HS-27A (cell line): ENCODE measurements around the gene CBLB.
"Not testable (repeated sequence)": the region's sequence is repeated elsewhere in the genome, so short reads cannot be mapped to it uniquely, and the experiment has no call there.

Experiments
- DNase-seq: peaks from one replicate; pipeline ENCODE4 v3.0.0-alpha.2; 2012; ENCODE audit warnings: low read depth, missing footprints

The CBLB gene

DNA sequence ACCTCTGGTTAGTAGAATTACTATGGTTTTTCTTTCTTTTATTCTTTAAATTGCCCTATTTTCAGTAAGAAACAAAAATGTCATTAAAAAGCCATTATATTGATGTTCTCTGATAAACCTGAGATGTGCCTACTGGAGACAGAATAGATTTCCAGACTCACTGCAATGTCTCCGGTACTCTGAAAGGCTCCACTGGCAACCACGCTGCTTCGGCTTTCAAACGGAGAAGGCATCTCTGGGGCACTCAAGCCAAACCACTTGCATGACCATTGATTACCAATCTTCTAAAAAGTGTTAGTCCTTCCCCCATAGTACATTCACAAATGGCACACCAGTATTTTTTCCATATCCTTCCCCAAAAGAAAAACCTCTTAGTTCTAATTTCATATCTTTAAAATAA lies 82.6 kb downstream of the CBLB start:
- no peak for DNase-seq

DNA sequence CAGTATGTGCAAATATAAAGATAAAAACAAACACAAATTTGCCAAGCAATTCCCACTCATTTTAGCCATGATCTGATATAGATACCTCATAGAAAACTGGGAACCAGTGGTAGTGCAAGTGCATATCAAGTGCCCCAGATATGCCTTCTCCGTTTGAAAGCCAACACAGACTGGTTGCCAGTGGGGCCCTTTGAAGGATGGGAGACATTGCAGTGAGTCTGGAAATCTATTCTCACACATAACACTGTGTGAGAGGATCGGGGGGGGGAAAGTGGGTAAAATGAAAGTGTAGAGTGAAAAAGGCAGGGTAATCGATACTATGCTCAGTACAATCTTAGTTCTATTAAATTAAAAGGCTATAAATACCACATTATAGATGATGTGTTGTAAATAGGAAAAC lies 83.0 kb downstream of the CBLB start:
- DNase-seq: no peak

- no peak for DNase-seq
Observed at GRCh38 chr3:105783631-105784030, 85.2 kb downstream of the CBLB start.

- DNase-seq: no peak
Observed at GRCh38 chr3:105781871-105782270, 86.9 kb downstream of the CBLB start.

- DNase-seq: no peak
Observed at GRCh38 chr3:105780107-105780506, 88.7 kb downstream of the CBLB start.

DNA sequence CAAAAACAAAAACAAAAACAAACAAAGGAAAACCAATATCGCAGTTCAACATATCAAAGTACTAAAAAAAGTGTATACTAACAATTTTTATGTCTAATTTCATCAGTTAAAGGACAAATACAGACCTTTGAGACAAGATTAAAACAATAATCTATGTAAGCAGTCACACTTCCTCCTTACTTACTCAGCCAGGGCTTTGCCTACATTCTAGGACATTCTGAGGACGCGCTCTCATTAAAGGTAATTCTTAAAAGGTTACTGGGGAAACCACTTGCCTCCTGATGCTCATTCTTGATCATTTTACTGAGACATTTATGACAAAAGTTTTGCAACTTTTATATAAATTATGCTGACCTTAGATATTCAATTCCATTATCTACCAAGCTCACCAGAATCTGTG lies 93.4 kb downstream of the CBLB start:
- no peak for DNase-seq

DNA sequence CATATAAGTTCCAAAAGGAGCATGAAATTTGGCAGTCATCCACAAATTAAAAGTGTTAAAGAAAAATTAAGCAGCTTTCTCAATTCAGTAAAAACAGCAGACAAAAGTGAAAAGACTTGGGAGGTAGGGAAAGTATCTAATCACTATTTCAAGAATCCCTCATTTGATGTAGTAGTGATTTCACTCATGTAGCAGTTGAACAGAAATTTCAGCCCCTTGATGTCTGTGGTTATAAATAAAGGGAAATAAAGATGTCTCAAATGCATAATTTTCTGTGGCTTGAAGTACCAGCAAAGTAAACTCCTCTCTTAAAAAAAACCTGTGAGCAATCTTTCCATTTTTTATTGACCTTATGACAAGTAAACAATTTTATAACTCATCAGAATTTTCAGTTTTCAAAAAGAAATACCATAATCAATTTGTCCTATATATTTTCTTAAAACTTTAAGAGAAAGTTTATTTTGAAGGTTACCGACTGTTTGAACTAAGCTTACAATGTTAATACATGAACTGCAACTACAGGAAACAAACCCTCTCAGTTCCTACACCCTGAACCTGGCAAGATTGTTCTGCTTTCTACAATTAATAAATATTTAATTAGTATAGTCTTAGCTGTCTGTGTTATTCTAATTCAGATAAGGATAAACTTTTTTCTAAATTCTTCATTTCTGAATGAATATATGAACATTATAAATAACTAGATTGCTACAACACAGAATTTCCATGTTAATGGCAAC lies 94.2 kb downstream of the CBLB start:
- DNase-seq: no peak

DNA sequence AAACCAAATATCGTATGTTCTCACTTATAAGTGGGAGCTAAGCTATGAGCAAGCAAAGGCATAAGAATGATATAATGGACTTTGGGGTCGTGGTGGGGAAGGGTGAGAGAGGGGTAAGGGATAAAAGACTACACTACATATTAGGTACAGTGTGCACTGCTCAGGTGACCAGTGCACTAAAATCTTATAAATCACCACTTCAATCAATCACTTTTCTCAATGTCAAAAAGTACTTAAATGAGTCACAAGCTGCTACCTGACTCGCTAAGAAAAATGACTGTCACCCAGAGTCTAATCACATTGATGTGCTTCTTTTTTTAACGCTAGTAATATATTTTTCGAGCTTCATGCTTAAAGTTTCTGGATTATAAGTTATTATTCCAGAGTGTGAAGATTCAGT lies 95.5 kb downstream of the CBLB start:
- no peak for DNase-seq

DNA sequence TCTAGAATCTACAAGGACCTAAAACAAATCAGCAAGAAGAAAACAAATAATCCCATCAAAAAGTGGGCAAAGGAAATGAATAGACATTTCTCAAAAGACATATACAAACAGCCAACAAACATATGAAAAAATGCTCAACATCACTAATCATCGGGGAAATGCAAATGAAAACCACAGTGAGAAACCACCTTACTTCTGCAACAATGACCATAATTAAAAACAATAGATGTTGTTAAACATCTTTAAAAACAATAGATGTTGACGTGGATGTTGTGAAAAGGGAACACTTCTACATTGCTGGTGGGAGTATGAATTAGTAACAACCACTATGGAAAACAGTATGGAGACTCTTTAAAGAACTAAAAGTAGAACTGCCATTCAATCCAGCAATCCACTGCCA lies 96.2 kb downstream of the CBLB start:
- no peak for DNase-seq

- no peak for DNase-seq
Observed at GRCh38 chr3:105771392-105771791, 97.4 kb downstream of the CBLB start.

GRCh38 chr3:105770410-105770809 lies 98.4 kb downstream of the CBLB start:
- no peak for DNase-seq

DNA sequence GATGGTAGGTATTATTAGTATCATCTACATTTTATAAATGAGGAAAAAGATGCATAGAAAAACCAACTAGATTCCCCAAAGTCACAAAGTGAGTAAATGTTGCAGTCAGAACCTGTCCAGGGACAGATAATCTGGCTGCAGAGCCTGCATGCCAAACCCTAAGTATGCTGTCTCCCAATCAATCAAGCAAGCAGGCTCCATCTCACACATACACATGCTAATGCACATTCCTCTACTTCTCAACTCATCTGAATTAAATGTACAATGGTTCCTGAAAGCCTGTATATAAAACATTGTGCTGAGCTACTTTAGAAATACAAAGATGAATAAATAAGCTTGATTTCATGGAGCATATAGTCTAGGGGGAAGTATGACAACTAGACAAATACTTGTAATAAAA lies 101.0 kb downstream of the CBLB start:
- no peak for DNase-seq

GRCh38 chr3:105767216-105767615 lies 101.6 kb downstream of the CBLB start:
- no peak for DNase-seq

DNA sequence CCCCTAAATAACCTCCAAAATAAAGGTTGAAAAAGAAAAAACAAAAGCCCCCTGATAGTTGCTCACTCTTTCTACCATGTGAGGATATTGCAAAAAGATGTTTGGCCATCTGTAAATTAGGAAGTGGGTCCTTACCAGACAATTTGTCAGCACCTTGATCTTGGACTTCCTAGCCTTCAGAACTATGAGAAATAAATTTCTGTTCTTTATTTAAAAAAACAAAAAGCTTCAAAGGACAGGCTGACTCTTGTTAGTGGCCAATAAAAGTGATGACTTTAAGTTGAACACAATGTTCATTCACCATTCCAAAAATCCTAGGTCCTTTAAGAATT lies 103.5 kb downstream of the CBLB start:
- no peak for DNase-seq

DNA sequence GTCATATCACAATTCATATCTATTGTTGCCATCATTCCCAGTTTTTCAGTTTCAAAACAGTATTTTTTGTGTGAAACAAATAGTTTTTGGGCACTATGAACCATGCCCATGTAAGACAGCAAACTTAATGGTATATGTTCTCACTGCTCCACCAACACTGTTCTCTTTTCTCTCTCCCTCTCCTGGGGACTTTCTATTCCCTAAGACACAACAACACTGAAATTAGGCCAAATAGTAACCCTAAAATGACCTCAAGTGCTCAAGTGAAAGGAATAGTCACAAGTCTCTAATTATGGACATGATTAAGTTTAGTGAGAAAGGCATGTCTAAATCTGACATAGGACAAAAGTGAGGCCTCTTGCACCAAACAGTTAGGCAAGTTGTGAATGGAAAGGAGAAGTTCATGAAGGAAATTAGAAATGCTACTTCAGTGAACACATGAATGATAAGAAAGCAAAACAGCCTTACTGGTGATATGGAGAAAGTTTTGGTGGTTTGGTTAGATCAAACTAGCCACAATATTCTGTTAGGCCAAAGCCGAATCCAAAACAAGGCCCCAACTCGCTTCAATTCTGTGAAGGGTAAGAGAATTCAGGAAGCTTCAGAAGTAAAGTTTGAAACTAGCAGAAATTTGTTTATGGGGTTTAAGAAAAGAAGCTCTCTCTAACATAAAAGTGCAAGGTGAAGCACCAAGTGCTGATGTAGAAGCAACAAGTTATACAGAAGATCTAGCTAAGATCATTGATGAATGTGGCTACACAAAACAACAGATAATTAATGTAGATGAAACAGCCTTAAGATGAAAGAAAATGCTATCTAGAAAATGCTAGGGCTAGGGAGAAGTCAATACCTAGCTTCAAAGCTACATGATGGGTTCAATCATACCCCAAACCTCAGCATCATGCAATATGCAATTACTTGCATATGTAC lies 104.2 kb downstream of the CBLB start:
- DNase-seq: no peak

GRCh38 chr3:105763659-105764036 lies 105.2 kb downstream of the CBLB start:
- DNase-seq: no peak

GRCh38 chr3:105762749-105763658 lies 105.8 kb downstream of the CBLB start:
- DNase-seq: no peak

DNA sequence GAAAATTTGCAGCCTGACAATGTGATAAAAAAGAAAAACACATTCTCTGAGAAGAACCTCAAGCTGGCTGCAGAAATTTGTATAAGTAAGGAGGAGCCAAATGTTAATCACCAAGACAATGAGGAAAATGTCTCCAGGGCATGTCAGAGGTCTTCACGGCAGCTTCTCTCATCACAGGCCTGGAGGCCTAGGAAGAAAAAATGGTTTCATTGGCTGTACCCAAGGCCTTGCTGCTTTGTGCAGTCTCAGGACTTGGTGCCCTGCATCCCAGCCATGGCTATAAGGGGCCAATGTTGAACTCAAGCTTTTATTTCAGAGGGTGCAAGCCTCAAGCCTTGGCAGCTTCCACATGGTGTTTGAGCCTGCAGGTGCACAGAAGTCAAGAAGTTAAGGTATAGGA lies 106.6 kb downstream of the CBLB start:
- DNase-seq: not testable (repeated sequence)

DNA sequence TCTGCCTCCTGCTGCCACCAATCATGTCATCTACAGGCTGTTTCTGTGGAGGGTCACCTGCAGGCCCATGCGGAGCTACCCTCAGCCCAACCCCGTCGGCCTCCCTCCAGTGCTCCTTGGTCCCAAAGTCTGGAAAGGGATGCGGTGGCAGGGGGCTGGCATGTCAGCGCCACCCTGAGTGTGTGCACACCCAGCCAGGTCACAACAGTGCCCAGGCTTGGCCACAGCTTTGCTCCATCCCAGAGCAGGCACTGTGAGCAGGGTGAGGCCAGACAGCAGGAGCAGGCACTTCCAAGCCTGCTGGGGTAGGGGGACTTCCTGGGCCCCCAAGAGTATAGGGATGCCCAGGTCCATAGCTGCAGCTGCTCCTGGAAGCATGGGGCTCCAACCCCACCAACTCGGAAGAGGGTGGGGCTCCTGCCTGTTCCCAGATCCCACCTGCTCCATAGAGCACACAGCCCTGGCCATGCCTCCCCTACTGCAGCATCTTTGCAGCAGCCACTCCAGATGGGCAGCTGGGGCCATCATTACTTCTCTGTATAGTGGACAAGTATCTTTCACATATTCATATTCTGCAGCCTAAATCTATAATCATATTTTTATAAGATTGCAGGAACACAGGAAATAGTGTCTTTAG lies 109.3 kb downstream of the CBLB start:
- no peak for DNase-seq

GRCh38 chr3:105758451-105758850 lies 110.4 kb downstream of the CBLB start:
- no peak for DNase-seq

GRCh38 chr3:105755121-105755886 lies 113.5 kb downstream of the CBLB start:
- no peak for DNase-seq
